HCT116 (cell line): ENCODE measurements around the gene SOAT2. TPM values are rescaled to one million over a fixed set of nuclear protein-coding genes. Genes with fewer than 3 reads are reported as not detected.

Experiments
- ATAC-seq: fragments of 200-7000 bp; cut with Tn5 transposase; 2 replicates; pipeline ENCODE4 v1.9.1; 2020; ENCODE audit warnings: mild to moderate bottlenecking, moderate library complexity
- BruUV-seq: library from RNA; stranded (reverse); fragments of 400-500 nt; replicated peaks from 2 replicates; lab custom pipeline; 2021; lab: Mats Ljungman, UMichigan
- CTCF ChIA-PET: fragments of 300-600 bp; sonication (Branson Sonifier 250); formaldehyde crosslinking; loops from one replicate; lab custom pipeline; 2021; ENCODE audit warnings: antibody characterized with exemption; lab: Charles Lee
- POLR2A ChIA-PET: fragments of 300-600, 350-600 bp; sonication (Branson Sonifier 250); formaldehyde crosslinking; loops from one replicate; lab custom pipeline; 2021; ENCODE audit warnings: antibody characterized with exemption; lab: Charles Lee
- RAD21 ChIA-PET, 2 experiments: fragments of 300-600 bp; sonication (Branson Sonifier 250); formaldehyde crosslinking; loops; one replicate each; lab custom pipeline; 2023; ENCODE audit warnings: low total read pairs in 2 of 2; ENCODE audit not compliant: uncharacterized antibody in 2 of 2, unreplicated experiment in 2 of 2, low non-redundant PET in 1 of 2; lab: Charles Lee
- DNase-seq: peaks from one replicate; pipeline ENCODE4 v3.0.0-alpha.2; 2010; ENCODE audit warnings: low read depth, low spot score
- H2AFZ ChIP-seq: fragments of 200-600 bp; shearing (Covaris generic), sonication (generic); 2 replicates; pipeline ENCODE4 v1.6.1; 2017; ENCODE audit warnings: low read depth, mixed run types, mixed read lengths, antibody characterized with exemption, low read length; ENCODE audit not compliant: poor library complexity, severe bottlenecking
- H3K27ac ChIP-seq: 2 replicates; pipeline ENCODE4 v1.5.1; 2012; ENCODE audit warnings: low read depth, low read length
- H3K27me3 ChIP-seq: fragments of 200-600 bp; sonication (generic); 2 replicates; pipeline ENCODE4 v1.6.1; 2016; ENCODE audit warnings: mixed run types, low read length, mixed read lengths; ENCODE audit not compliant: insufficient read depth
- H3K36me3 ChIP-seq, 2 experiments: fragments of 200-500 bp in 1 of 2; fragments of 200-600 bp in 1 of 2; sonication (Bioruptor generic) in 1 of 2; sonication (generic) in 1 of 2; 2 replicates each; pipeline versions ENCODE4 v1.5.1 to v1.6.1; 2014 to 2016; ENCODE audit warnings: low read length in 2 of 2, inconsistent platforms in 1 of 2, mixed read lengths in 1 of 2, mixed run types in 1 of 2; ENCODE audit not compliant: insufficient read depth in 2 of 2, control insufficient read depth in 1 of 2
- H3K4me1 ChIP-seq, 2 experiments: fragments of 200-600 bp in 1 of 2; sonication (generic) in 1 of 2; 2 replicates each; pipeline versions ENCODE4 v1.5.1 to v1.6.1; 2012 to 2017; ENCODE audit warnings: low read length in 2 of 2, inconsistent platforms in 1 of 2, mild to moderate bottlenecking in 1 of 2, mixed read lengths in 1 of 2, mixed run types in 1 of 2, moderate library complexity in 1 of 2; ENCODE audit not compliant: insufficient read depth in 2 of 2, control insufficient read depth in 1 of 2
- H3K4me2 ChIP-seq: fragments of 200-600 bp; sonication (generic); 2 replicates; pipeline ENCODE4 v1.6.1; 2017; ENCODE audit warnings: mixed run types, low read length, mixed read lengths
- H3K4me3 ChIP-seq, 2 experiments: fragments of 200-600 bp in 1 of 2; sonication (generic) in 1 of 2; replicated peaks in 1 of 2; 2 replicates each; pipeline ENCODE4 v1.5.1; 2011 to 2016; ENCODE audit warnings: low read length in 2 of 2, control low read depth in 1 of 2, low read depth in 1 of 2, mild to moderate bottlenecking in 1 of 2, mixed read lengths in 1 of 2, mixed run types in 1 of 2
- H3K79me2 ChIP-seq: fragments of 200-600 bp; sonication (generic); 2 replicates; pipeline ENCODE4 v1.6.1; 2017; ENCODE audit warnings: mild to moderate bottlenecking, mixed run types, low read length, moderate library complexity, mixed read lengths; ENCODE audit not compliant: insufficient read depth
- H3K9ac ChIP-seq: fragments of 200-600 bp; sonication (generic); 2 replicates; pipeline ENCODE4 v1.6.1; 2016; ENCODE audit warnings: low read length, mixed read lengths
- H3K9me2 ChIP-seq: fragments of 200-600 bp; sonication (generic), shearing (Covaris generic); 2 replicates; pipeline ENCODE4 v1.6.1; 2017; ENCODE audit warnings: mixed run types, mild to moderate bottlenecking, moderate library complexity; ENCODE audit not compliant: insufficient read depth
- H3K9me3 ChIP-seq, 2 experiments: fragments of 200-500 bp in 1 of 2; fragments of 200-600 bp in 1 of 2; sonication (Bioruptor generic) in 1 of 2; sonication (generic) in 1 of 2; 2 replicates each; pipeline ENCODE4 v1.6.1; 2014 to 2017; ENCODE audit warnings: low read length in 2 of 2, mixed read lengths in 2 of 2, inconsistent platforms in 1 of 2, low read depth in 1 of 2, mild to moderate bottlenecking in 1 of 2, mixed run types in 1 of 2, moderate library complexity in 1 of 2; ENCODE audit not compliant: control insufficient read depth in 1 of 2, insufficient read depth in 1 of 2
- H4K20me1 ChIP-seq: fragments of 200-600 bp; sonication (generic), shearing (Covaris generic); 2 replicates; pipeline ENCODE4 v1.6.1; 2017; ENCODE audit warnings: mixed run types, mild to moderate bottlenecking, moderate library complexity; ENCODE audit not compliant: insufficient read depth
- CBX3 ChIP-seq: IDR thresholded peaks from 2 replicates; pipeline ENCODE4 v1.6.1; 2012; ENCODE audit warnings: low read depth
- EGR1 ChIP-seq: IDR thresholded peaks from 2 replicates; pipeline ENCODE4 v1.6.1; 2012; ENCODE audit warnings: low read depth
- ELF1 ChIP-seq: IDR thresholded peaks from 2 replicates; pipeline ENCODE4 v1.6.1; 2012; ENCODE audit warnings: low read depth, borderline replicate concordance
- EZH2 ChIP-seq: fragments of 200-600 bp; sonication (generic); IDR thresholded peaks from 2 replicates; pipeline ENCODE4 v1.6.1; 2017; ENCODE audit warnings: antibody characterized with exemption, mixed run types
- EZH2phosphoT487 ChIP-seq: fragments of 200-600 bp; IDR thresholded peaks from 2 replicates; pipeline ENCODE4 v1.6.1; 2018; ENCODE audit warnings: antibody characterized with exemption, borderline replicate concordance
- FOSL1 ChIP-seq: IDR thresholded peaks from 2 replicates; pipeline ENCODE4 v1.6.1; 2012; ENCODE audit warnings: low read depth
- JUND ChIP-seq: IDR thresholded peaks from 2 replicates; pipeline ENCODE4 v1.6.1; 2012
- POLR2AphosphoS5 ChIP-seq: IDR thresholded peaks from 2 replicates; pipeline ENCODE4 v1.6.1; 2011; ENCODE audit warnings: mild to moderate bottlenecking, low read depth, low read length, moderate library complexity
- RAD21 ChIP-seq: IDR thresholded peaks from 2 replicates; pipeline ENCODE4 v1.6.1; 2012; ENCODE audit warnings: low read depth, mild to moderate bottlenecking
- SP1 ChIP-seq: IDR thresholded peaks from 2 replicates; pipeline ENCODE4 v1.6.1; 2012; ENCODE audit warnings: low read depth
- SRF ChIP-seq: IDR thresholded peaks from 2 replicates; pipeline ENCODE4 v1.6.1; 2012; ENCODE audit warnings: low read depth
- TCF7L2 ChIP-seq: IDR thresholded peaks from 2 replicates; pipeline ENCODE4 v1.7.0; 2011; ENCODE audit warnings: borderline replicate concordance, inconsistent platforms; ENCODE audit not compliant: insufficient read depth, insufficient read length; ENCODE audit errors: extremely low read depth
- YY1 ChIP-seq: IDR thresholded peaks from 2 replicates; pipeline ENCODE4 v1.6.1; 2011; ENCODE audit warnings: low read length, low read depth, moderate library complexity, mild to moderate bottlenecking; ENCODE audit not compliant: insufficient replicate concordance; ENCODE audit errors: extremely low read depth
- ZFX ChIP-seq: fragments of 450-650 bp; IDR thresholded peaks from 2 replicates; pipeline ENCODE4 v1.6.1; 2017
- ZNF274 ChIP-seq: fragments of 200-500 bp; sonication (Bioruptor generic); IDR thresholded peaks from 2 replicates; pipeline ENCODE4 v1.6.1; 2014; ENCODE audit warnings: mild to moderate bottlenecking, low read depth, low read length, inconsistent platforms
- intact Hi-C: fragments of 100-400 bp; cut with micrococcal nuclease; formaldehyde crosslinking; loops from 2 replicates; pipeline ENCODE4 v1.10.0; 2022
- total RNA-seq: library from RNA; stranded (reverse); gene quantifications from one replicate; pipeline ENCODE4 v1.2.1, GENCODE V29; 2021; ENCODE audit not compliant: unreplicated experiment
- TF ChIP-seq, protein P1 (sequence below): IDR thresholded peaks from 2 replicates; pipeline ENCODE4 v1.6.1; 2011; ENCODE audit warnings: mild to moderate bottlenecking, low read length, moderate library complexity; ENCODE audit not compliant: insufficient replicate concordance; ENCODE audit errors: extremely low read depth
- TF ChIP-seq, protein P2 (sequence below): IDR thresholded peaks from 2 replicates; pipeline ENCODE4 v1.6.1; 2012

SOAT2 gene
- total RNA-seq, 1 experiment from 2014 or later, result 0.17 TPM

GRCh38 chr12:53074999-53075370 lies 28.3 kb upstream of the SOAT2 start:
- ATAC-seq (no peak), DNase-seq (no peak)
- Histone ChIP-seq H3K27ac (no peak overlapping the region), H3K9me3 (no peaks in the 10 kb centered on the region), H3K79me2 (peaks cover 21% of the 10 kb centered on the region; the same call in 1 of the 2 replicates), H3K27me3 (no peaks in the 10 kb centered on the region), H4K20me1 (no peaks in the 10 kb centered on the region), H3K4me3 (no peak overlapping the region), H3K4me2 (no peak overlapping the region), H2AFZ (no peak overlapping the region), H3K4me1 (peaks cover 10 to 38% of the 10 kb centered on the region in 2 experiments), H3K9me2 (no peaks in the 10 kb centered on the region), H3K9ac (no peak overlapping the region)
- intact Hi-C loops, result no loop called here
- BruUV-seq, result no TSS peak
- RAD21 ChIA-PET, result no interaction called here
- POLR2A ChIA-PET, result interaction anchor here (1.1 kb wide), 1 partner anchor 20 kb away, joined by 3 read pairs; no protein-coding TSS in a partner anchor
- TF ChIP-seq YY1, result no peak
- TF ChIP-seq, protein P1, sequence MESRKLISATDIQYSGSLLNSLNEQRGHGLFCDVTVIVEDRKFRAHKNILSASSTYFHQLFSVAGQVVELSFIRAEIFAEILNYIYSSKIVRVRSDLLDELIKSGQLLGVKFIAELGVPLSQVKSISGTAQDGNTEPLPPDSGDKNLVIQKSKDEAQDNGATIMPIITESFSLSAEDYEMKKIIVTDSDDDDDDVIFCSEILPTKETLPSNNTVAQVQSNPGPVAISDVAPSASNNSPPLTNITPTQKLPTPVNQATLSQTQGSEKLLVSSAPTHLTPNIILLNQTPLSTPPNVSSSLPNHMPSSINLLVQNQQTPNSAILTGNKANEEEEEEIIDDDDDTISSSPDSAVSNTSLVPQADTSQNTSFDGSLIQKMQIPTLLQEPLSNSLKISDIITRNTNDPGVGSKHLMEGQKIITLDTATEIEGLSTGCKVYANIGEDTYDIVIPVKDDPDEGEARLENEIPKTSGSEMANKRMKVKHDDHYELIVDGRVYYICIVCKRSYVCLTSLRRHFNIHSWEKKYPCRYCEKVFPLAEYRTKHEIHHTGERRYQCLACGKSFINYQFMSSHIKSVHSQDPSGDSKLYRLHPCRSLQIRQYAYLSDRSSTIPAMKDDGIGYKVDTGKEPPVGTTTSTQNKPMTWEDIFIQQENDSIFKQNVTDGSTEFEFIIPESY, result no peak
- no peak for TF ChIP-seq EGR1
- no peak for TF ChIP-seq SRF
- no peak for TF ChIP-seq ZFX
- TF ChIP-seq POLR2AphosphoS5, result no peak
- TF ChIP-seq, protein P2, sequence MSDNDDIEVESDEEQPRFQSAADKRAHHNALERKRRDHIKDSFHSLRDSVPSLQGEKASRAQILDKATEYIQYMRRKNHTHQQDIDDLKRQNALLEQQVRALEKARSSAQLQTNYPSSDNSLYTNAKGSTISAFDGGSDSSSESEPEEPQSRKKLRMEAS, result no peak
- TF ChIP-seq CBX3, result no peak
- no peak for TF ChIP-seq ELF1
- TF ChIP-seq EZH2, result no peak
- no peak for TF ChIP-seq RAD21
- no peak for TF ChIP-seq SP1
- TF ChIP-seq ZNF274, result no peak
- no peak for TF ChIP-seq JUND
- TF ChIP-seq TCF7L2, result no peak
- TF ChIP-seq FOSL1, result no peak
- TF ChIP-seq EZH2phosphoT487, result no peak
- TF ChIP-seq, all 23 proteins: peak for 0
- peaks cover 9 to 36% of the 10 kb centered on the region in 2 experiments; a peak in 2 of 4 replicates for H3K36me3 ChIP-seq
- CTCF ChIA-PET, result no interaction called here
